ENCODE data around the gene ZDHHC24.

DNA sequence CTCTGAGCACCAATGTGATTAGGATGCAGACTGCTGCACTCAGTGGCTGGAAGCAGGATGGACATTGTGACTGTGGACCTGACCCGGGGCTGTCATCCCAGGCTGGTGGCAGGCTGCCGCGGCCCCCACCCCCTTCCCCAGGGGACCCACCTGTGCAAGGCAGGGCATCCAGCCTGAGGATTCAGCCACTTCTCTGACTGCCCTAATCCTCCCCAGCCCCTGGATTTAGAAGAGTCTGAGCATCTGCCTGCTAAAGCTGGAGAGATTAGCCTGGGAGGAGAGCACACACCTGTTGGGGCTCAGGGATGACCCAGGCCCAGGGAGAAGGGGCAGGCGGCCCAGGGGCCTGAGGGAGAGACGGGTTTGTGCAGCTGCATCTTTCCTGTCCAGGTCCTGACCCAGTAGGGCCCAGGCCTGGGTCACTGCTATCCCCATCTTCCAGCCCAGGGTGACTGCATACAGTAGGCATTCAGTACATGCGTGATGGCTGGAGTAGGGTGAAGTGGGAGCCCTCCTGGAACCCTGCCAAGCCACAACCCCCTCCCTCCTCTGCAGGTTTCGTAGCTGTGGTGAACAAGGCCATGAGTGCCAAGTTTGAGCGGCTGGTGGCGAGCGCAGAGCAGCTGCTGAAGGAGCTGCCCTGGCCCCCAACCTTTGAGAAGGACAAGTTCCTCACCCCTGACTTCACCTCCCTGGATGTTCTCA, 53.5 kb downstream of the ZDHHC24 start:
- TF ChIP-seq, protein P1, sequence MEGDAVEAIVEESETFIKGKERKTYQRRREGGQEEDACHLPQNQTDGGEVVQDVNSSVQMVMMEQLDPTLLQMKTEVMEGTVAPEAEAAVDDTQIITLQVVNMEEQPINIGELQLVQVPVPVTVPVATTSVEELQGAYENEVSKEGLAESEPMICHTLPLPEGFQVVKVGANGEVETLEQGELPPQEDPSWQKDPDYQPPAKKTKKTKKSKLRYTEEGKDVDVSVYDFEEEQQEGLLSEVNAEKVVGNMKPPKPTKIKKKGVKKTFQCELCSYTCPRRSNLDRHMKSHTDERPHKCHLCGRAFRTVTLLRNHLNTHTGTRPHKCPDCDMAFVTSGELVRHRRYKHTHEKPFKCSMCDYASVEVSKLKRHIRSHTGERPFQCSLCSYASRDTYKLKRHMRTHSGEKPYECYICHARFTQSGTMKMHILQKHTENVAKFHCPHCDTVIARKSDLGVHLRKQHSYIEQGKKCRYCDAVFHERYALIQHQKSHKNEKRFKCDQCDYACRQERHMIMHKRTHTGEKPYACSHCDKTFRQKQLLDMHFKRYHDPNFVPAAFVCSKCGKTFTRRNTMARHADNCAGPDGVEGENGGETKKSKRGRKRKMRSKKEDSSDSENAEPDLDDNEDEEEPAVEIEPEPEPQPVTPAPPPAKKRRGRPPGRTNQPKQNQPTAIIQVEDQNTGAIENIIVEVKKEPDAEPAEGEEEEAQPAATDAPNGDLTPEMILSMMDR (IDR thresholded peaks at IDR 0.05) = no peak
- TF ChIP-seq POLR2A (IDR thresholded peaks at IDR 0.05) (no peak), POLR2AphosphoS5 (IDR thresholded peaks at IDR 0.05) (no peak), EP300 (IDR thresholded peaks at IDR 0.05) (no peak)
